Measurements from ENCODE around the gene ELOVL2.
"Not testable (repeated sequence)": the region's sequence is repeated elsewhere in the genome, so short reads cannot be mapped to it uniquely, and the experiment has no call there.

ELOVL2 gene

GRCh38 chr6:11018225-11018624 is 25.9 kb downstream of the ELOVL2 start:
- no peak for DNase-seq

GRCh38 chr6:11017090-11017489 is 27.0 kb downstream of the ELOVL2 start:
- no peak for DNase-seq

- no peak for DNase-seq
These were observed 27.7 kb downstream of the ELOVL2 start for GRCh38 chr6:11016452-11016851.

GRCh38 chr6:11015102-11015501 is 29.0 kb downstream of the ELOVL2 start:
- DNase-seq, result no peak

- DNase-seq, result no peak
These were observed 30.4 kb downstream of the ELOVL2 start for GRCh38 chr6:11013721-11014070.

- DNase-seq, result no peak
These were observed 31.0 kb downstream of the ELOVL2 start for GRCh38 chr6:11012976-11013720.

- DNase-seq, result no peak
These were observed 31.8 kb downstream of the ELOVL2 start for GRCh38 chr6:11012295-11012754.

DNA sequence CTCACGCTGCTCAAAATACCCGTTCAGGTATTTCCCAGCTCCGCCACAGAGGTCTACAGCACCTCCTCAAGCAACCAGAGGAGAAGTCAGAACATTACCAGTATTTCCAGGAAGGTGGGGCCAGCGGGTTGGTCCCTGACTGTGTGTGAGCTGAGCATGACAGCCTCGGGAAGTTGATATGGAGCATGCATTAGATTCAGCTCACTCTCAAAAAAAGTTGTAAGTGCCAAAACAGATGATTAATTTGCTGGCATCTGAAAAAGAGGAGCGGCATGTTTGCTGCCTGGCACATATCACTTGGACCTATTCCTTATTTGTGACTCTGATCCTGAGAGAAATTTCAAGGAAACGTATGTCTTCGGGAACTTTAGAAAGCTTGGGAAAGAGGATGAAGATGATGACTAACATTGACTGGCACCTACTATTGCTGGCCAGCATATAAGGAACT is 32.3 kb downstream of the ELOVL2 start:
- DNase-seq, result no peak

DNA sequence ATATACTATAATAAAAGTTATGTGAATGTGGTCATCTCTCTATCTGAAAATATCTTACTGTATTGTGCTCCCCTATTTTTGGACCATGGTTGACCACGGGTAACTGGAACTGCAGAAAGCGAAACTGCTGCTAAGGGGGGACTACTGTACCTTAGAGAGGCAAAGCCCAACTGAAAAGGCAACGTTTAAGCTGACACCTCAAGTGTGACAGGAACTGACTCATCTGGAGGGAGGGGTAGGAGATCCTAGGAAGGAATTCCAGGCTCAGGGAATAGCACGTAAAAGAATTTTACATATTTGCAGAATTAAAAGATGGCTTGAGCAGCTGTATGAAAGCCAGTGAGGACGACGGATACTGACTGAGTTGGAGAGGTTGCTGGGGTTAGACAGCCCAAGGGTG is 34.8 kb downstream of the ELOVL2 start:
- DNase-seq, result no peak

DNA sequence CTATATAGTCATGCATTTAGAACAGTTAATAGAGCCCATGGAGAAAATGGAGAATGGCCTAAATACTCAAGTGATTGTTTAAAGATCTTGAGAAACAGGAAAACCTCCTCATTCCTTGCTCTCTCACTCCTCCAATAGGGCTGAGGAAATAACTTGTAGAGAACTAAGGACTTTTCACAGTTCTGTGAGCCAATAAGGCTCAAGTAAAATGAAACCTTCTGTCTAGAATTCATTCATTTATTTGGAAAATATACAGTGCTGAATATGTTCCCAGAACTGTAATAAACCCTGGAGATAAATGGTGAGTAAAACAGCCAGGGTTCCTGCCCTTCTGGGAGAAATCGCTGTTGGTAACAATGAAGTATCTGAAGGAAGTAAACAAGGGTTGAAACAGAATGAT is 35.3 kb downstream of the ELOVL2 start:
- no peak for DNase-seq

GRCh38 chr6:11007715-11008608 is 36.1 kb downstream of the ELOVL2 start:
- DNase-seq, result no peak

GRCh38 chr6:11006061-11006460 is 38.0 kb downstream of the ELOVL2 start:
- no peak for DNase-seq

DNA sequence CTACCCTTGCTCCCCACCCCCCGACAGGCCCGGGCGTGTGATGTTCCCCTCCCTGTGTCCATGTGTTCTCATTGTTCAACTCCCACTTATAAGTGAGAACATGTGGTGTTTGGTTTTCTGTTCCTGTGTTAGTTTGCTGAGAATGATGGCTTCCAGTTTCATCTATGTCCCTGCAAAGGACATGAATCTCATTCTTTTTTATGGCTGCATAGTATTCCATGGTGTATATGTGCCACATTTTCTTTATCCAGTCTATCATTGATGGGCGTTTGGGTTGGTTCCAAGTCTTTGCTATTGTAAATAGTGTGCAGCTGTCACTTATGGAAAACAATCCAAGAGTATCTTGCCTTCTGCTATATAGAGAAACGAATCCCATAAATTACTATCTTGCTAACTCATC is 40.8 kb downstream of the ELOVL2 start:
- not testable (repeated sequence) for DNase-seq

GRCh38 chr6:11002176-11002575 is 41.9 kb downstream of the ELOVL2 start:
- no peak for DNase-seq

DNA sequence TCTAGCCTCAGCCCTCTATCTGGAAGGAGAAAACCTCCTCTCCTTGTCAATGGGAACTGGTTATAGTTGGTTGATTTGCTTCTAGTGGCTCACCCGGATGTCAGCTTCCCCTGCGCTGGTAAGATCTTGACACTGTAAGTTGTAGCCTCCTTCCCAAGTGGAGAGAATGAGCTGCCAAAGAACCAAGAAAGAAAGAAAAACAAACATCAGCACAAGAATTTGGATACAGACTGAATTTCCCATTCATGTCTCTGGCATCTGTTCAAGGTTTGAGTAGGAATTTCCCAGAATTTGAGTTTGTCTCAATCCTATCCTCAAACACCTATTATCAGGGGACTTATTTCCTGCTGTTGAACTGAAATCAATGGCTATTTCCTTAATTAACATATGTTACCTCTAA is 44.1 kb downstream of the ELOVL2 start:
- no peak for DNase-seq

- no peak for DNase-seq
These were observed 48.9 kb downstream of the ELOVL2 start for GRCh38 chr6:10995114-10995707.

GRCh38 chr6:10993896-10994295 is 50.2 kb downstream of the ELOVL2 start:
- DNase-seq, result no peak

DNA sequence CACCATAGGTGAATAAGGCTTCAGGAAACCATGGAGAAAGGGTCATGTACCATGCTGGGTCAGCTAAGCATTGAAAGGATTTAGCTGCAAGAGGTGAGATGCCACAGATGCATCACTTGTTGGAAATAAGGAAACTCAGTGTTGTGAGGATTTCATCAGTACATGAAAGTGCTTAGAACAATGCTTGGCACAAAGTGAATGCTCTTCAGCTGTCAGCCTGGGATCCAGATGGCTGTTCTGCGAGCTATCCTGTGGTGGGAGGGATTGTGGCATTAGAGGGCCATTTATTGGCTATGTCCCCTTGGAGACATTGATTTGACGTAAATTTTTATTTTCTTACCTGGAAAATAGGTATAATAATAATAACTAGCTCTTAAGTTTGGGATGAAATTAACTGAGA is 53.0 kb downstream of the ELOVL2 start:
- no peak for DNase-seq

GRCh38 chr6:10989587-10989986 is 54.5 kb downstream of the ELOVL2 start:
- no peak for DNase-seq

DNA sequence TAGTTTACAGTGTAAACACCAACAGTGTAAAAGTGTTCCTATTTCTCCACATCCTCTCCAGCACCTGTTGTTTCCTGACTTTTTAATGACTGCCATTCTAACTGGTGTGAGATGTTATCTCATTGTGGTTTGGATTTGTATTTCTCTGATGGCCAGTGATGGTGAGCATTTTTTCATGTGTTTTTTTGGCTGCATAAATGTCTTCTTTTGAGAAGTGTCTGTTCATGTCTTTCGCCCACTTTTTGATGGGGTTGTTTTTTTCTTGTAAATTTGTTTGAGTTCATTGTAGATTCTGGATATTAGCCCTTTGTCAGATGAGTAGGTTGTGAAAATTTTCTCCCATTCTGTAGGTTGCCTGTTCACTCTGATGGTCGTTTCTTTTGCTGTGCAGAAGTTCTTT is 59.1 kb downstream of the ELOVL2 start:
- DNase-seq, result not testable (repeated sequence)

DNA sequence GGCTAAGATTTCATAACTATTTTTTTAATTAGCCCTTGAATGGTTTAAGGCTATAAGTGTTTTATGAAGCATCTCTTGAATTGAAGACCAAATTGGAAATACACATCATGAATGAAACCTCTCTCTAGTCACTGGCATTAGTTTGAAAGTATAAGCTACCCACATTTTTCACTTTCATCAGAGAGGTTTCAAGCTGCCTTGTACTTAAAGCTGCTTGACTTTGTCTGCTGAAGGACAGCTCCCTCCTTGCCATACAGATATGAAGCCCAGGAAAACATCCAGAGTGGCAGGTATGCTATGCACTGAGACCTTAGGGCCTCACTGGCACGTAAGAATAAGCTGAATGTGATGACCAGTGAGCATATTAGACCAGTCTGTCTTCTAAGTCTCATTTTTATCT is 62.7 kb downstream of the ELOVL2 start:
- DNase-seq, result no peak

DNA sequence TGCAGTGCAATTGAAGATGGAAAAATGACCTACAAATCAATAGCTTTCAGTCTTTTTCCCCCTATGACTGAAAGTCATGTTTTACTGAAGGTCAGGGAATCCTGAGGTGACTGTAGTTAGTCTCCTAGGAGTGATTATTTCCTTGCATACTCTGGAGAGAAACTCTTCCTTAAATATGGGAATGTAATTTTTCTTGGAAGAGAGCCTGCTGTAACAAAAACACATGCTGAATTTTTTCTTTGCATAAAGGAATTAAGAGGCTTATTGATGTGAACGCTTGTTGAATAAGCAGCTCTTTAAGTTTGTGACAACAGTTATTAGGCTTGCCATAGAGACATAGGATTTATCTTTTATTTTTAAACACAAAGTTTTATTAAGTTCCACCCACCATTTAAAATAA is 64.5 kb downstream of the ELOVL2 start:
- no peak for DNase-seq

- no peak for DNase-seq
These were observed 66.7 kb downstream of the ELOVL2 start for GRCh38 chr6:10977231-10977968.

All from NCI-H1694 treated with DMSO at 0.1 percent for 48 hours (cell line).